Type B pancreatic cell (in vitro differentiated cells): ENCODE data around the gene NEU2. TPM values are rescaled to one million over a fixed set of nuclear protein-coding genes. Genes with fewer than 3 reads are reported as not detected.

Experiments used
- DNase-seq: peaks from one replicate; pipeline ENCODE4 v3.0.0; 2021; ENCODE audit warnings: mixed read lengths; ENCODE audit not compliant: unreplicated experiment; ENCODE audit errors: extremely low spot score
- H3K27ac Mint-ChIP-seq: 2 replicates; pipeline ENCODE4 v1.8.0; 2021; ENCODE audit warnings: mild to moderate bottlenecking, mixed read lengths
- H3K27me3 Mint-ChIP-seq: 2 replicates; pipeline ENCODE4 v1.8.0; 2021; ENCODE audit warnings: mixed read lengths
- H3K36me3 Mint-ChIP-seq: 2 replicates; pipeline ENCODE4 v1.8.0; 2021; ENCODE audit warnings: mixed read lengths
- H3K4me1 Mint-ChIP-seq: one replicate; pipeline ENCODE4 v1.8.0; 2021; ENCODE audit warnings: mixed read lengths; ENCODE audit not compliant: unreplicated experiment
- H3K4me3 Mint-ChIP-seq: 2 replicates; pipeline ENCODE4 v1.8.0; 2021; ENCODE audit warnings: mild to moderate bottlenecking, mixed read lengths
- H3K9me3 Mint-ChIP-seq: 2 replicates; pipeline ENCODE4 v1.8.0; 2021; ENCODE audit warnings: mixed read lengths
- CTCF ChIP-seq: fragments of 200-600 bp; sonication (generic); conservative IDR thresholded peaks from 2 replicates; pipeline ENCODE4 v1.5.0; 2021; ENCODE audit warnings: antibody characterized with exemption, mild to moderate bottlenecking
- total RNA-seq: library from RNA; stranded (reverse); gene quantifications from 2 replicates; pipeline ENCODE4 v1.2.1, GENCODE V29; 2021; ENCODE audit warnings: low replicate concordance

The NEU2 gene
- total RNA-seq, 1 donor from 2014 or later, result not detected

DNA sequence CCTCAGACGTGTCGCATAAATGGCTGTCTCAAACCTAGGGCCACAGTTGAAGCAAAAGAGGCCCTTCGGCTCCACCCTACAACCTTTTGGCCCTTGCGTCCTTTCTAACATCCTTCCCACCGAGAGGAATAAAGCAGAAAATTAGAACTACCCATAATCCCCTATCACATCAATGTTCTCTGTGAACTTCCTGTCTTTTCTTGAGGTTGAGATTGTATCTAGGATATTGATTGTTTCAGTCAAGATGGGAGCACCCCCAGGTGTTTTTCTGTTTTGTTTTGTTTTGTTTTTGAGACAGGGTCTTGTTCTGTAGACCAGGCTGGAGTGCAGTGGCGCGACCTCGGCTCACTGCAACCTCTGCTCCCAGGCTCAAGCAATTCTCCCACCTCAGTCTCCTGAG is 51.3 kb downstream of the NEU2 start:
- Mint-ChIP-seq H3K4me3 (no peak overlapping the region), H3K4me1 (no peaks in the 10 kb centered on the region), H3K9me3 (no peaks in the 10 kb centered on the region), H3K27me3 (peaks cover 7% of the 10 kb centered on the region), H3K36me3 (no peaks in the 10 kb centered on the region), H3K27ac (no peak overlapping the region)
- DNase-seq, result no peak
- TF ChIP-seq CTCF, result no peak

GRCh38 chr2:233084488-233084887 is 52.0 kb downstream of the NEU2 start:
- Mint-ChIP-seq H3K27ac (no peak overlapping the region), H3K36me3 (no peaks in the 10 kb centered on the region), H3K4me3 (no peak overlapping the region), H3K4me1 (no peaks in the 10 kb centered on the region), H3K27me3 (peaks cover 7% of the 10 kb centered on the region), H3K9me3 (no peaks in the 10 kb centered on the region)
- TF ChIP-seq CTCF, result no peak
- no peak for DNase-seq

Other genes with a start within 250 kb of the NEU2 start
- gene SNORC, start 162.4 kb upstream of the NEU2 start, total RNA-seq, result 7.1 and 28.9 TPM in 2 replicates
- gene NGEF, start 19.4 kb upstream of the NEU2 start, total RNA-seq, result 20.7 and 77.3 TPM in 2 replicates
- gene INPP5D, start 27.7 kb downstream of the NEU2 start, total RNA-seq, result 18.3 and 40.8 TPM in 2 replicates
- gene ATG16L1, start 219.0 kb downstream of the NEU2 start, total RNA-seq, result 50.3 and 123 TPM in 2 replicates